HL-60 (cell line): ENCODE data around the gene AAK1.

ENCODE experiments used
- DNase-seq, 2 experiments: peaks; one replicate each; pipeline ENCODE4 v3.0.0-alpha.2; 2010 to 2020; ENCODE audit warnings: low read depth in 1 of 2, low spot score in 1 of 2
- H3K27ac ChIP-seq: fragments of 250-450 bp; sonication (Bioruptor Pico); replicated peaks from 2 replicates; pipeline ENCODE4 v1.5.1; 2020; ENCODE audit warnings: mild to moderate bottlenecking, moderate library complexity
- H3K27me3 ChIP-seq: fragments of 250-450 bp; sonication (Bioruptor Pico); 2 replicates; pipeline ENCODE4 v1.5.1; 2021; ENCODE audit warnings: mild to moderate bottlenecking, moderate library complexity; ENCODE audit not compliant: insufficient read depth, poor library complexity, severe bottlenecking
- H3K4me3 ChIP-seq: replicated peaks from 2 replicates; pipeline ENCODE4 v1.5.1; 2011; ENCODE audit warnings: mild to moderate bottlenecking, control low read depth, low read length; ENCODE audit not compliant: insufficient read depth
- CTCF ChIP-seq: IDR thresholded peaks from one replicate; pipeline ENCODE4 v1.5.1; 2011; ENCODE audit warnings: low read length, control low read depth, inconsistent platforms; ENCODE audit not compliant: insufficient read depth
- GABPA ChIP-seq: IDR thresholded peaks from 2 replicates; pipeline ENCODE4 v1.6.1; 2012; ENCODE audit warnings: low read depth
- POLR2AphosphoS5 ChIP-seq: IDR thresholded peaks from 2 replicates; pipeline ENCODE4 v1.6.1; 2012; ENCODE audit warnings: low read depth
- REST ChIP-seq: IDR thresholded peaks from 2 replicates; pipeline ENCODE4 v1.6.1; 2012; ENCODE audit warnings: low read depth; ENCODE audit not compliant: insufficient replicate concordance
- SPI1 ChIP-seq: IDR thresholded peaks from 2 replicates; pipeline ENCODE4 v1.6.1; 2012; ENCODE audit warnings: low read depth, mild to moderate bottlenecking, borderline replicate concordance

The AAK1 gene

GRCh38 chr2:69619725-69620124, 23.8 kb downstream of the AAK1 start:
- H3K4me3 ChIP-seq = no peak overlapping the region
- no peaks in the 10 kb centered on the region for H3K27me3 ChIP-seq
- TF ChIP-seq SPI1 (peak; percentile 51; the same call in 1 of the 2 replicates), CTCF (no peak), GABPA (no peak)
- peak in 1 of 2 experiments; percentile 62 for DNase-seq
- peak overlapping the region; percentile 16; the same call in 1 of the 2 replicates for H3K27ac ChIP-seq

GRCh38 chr2:69618362-69618761, 25.2 kb downstream of the AAK1 start:
- no peak overlapping the region for H3K4me3 ChIP-seq
- no peak overlapping the region for H3K27ac ChIP-seq
- no peak for TF ChIP-seq CTCF
- no peak for TF ChIP-seq GABPA
- TF ChIP-seq SPI1 = no peak
- no peak for TF ChIP-seq REST
- TF ChIP-seq POLR2AphosphoS5 = no peak
- DNase-seq = no peak
- no peaks in the 10 kb centered on the region for H3K27me3 ChIP-seq

GRCh38 chr2:69617744-69618143, 25.8 kb downstream of the AAK1 start:
- no peaks in the 10 kb centered on the region for H3K27me3 ChIP-seq
- DNase-seq = no peak
- H3K4me3 ChIP-seq = no peak overlapping the region
- H3K27ac ChIP-seq = no peak overlapping the region
- TF ChIP-seq REST = no peak
- TF ChIP-seq SPI1 = no peak
- TF ChIP-seq CTCF = no peak
- TF ChIP-seq POLR2AphosphoS5 = no peak
- TF ChIP-seq GABPA = no peak

- no peak for TF ChIP-seq SPI1
- Histone ChIP-seq H3K27ac (no peak overlapping the region), H3K27me3 (no peaks in the 10 kb centered on the region), H3K4me3 (no peak overlapping the region)
- peak in 1 of 2 experiments; percentile 51 for DNase-seq
These were observed 26.8 kb downstream of the AAK1 start for GRCh38 chr2:69616755-69617154.
